GM12865 (cell line): ENCODE results near the gene KIFAP3.

Experiments used
- DNase-seq: peaks from one replicate; pipeline ENCODE4 v3.0.0; 2010; ENCODE audit warnings: low read depth
- H3K4me3 ChIP-seq: 2 replicates; pipeline ENCODE4 v1.5.1; 2011; ENCODE audit warnings: mild to moderate bottlenecking, low read depth, low read length, control low read depth
- TF ChIP-seq, protein P1 (sequence below): IDR thresholded peaks from 2 replicates; pipeline ENCODE4 v1.5.1; 2011; ENCODE audit warnings: low read length, control low read depth, low read depth, inconsistent platforms; ENCODE audit not compliant: insufficient read depth; ENCODE audit errors: missing control alignments

KIFAP3 gene

GRCh38 chr1:170001266-170001665 lies 73.2 kb downstream of the KIFAP3 start:
- no peak for DNase-seq
- TF ChIP-seq, protein P1, sequence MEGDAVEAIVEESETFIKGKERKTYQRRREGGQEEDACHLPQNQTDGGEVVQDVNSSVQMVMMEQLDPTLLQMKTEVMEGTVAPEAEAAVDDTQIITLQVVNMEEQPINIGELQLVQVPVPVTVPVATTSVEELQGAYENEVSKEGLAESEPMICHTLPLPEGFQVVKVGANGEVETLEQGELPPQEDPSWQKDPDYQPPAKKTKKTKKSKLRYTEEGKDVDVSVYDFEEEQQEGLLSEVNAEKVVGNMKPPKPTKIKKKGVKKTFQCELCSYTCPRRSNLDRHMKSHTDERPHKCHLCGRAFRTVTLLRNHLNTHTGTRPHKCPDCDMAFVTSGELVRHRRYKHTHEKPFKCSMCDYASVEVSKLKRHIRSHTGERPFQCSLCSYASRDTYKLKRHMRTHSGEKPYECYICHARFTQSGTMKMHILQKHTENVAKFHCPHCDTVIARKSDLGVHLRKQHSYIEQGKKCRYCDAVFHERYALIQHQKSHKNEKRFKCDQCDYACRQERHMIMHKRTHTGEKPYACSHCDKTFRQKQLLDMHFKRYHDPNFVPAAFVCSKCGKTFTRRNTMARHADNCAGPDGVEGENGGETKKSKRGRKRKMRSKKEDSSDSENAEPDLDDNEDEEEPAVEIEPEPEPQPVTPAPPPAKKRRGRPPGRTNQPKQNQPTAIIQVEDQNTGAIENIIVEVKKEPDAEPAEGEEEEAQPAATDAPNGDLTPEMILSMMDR, result no peak
- no peak overlapping the region for H3K4me3 ChIP-seq

DNA sequence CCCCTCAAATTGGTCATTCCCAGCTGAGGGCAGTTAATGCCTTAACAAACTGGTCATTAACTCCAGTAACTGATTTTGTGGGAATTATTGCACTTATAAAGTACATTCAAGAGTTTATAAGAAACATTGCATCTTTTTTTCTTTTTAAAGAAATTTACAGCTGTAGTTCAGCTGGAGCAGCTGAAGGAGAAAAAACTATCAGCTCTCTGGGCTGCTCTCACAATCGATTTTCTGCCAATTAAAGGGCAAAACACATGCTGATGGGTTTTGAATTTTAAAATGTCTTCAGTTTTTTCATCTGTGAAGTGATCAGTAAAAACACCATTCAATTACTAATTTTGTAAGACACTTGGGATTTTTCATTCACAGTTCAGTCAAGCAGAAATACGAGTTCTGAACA lies 74.7 kb downstream of the KIFAP3 start:
- TF ChIP-seq, protein P1, result no peak
- no peak overlapping the region for H3K4me3 ChIP-seq
- DNase-seq, result no peak

GRCh38 chr1:169999331-169999741 lies 75.2 kb downstream of the KIFAP3 start:
- no peak for DNase-seq
- no peak overlapping the region for H3K4me3 ChIP-seq
- TF ChIP-seq, protein P1, result no peak

DNA sequence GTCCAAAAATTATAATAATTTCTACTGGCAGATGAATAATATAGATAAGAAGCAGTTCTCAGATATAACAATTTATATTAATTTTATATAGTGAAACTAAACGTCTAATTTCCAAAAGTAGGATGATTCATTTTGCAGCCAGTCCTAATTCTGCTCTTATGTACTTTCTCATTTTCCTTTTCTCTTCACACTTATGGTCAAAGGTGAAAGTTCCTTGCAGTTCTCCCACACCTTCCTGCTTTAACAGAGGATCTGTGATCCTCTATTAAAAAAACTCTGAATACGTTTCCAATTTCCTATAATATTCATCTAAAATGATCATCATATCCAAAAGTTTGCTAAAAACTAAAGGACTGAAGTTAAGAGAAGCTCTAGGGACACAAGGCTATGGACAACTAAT lies 78.5 kb downstream of the KIFAP3 start:
- DNase-seq, result no peak
- TF ChIP-seq, protein P1, result no peak
- H3K4me3 ChIP-seq, result no peak overlapping the region

DNA sequence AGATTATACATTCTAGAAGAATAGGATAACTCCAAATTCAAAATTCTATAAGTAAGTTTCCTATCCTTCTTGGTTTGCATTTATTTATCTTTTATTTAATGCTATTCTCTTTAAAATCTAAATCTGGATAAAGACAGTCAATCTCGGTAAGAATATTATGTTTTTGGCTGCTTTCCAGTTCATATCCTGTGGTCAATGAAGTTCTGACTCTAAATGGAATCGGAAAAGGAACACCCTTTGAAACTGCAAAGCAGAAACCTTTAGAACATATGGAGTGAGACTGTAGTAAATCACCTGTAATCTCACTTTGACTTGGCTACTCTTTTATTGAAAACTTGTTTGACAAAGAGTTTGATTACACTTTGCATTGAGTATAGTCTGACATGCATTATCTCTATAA lies 85.2 kb downstream of the KIFAP3 start:
- no peak for DNase-seq
- no peak overlapping the region for H3K4me3 ChIP-seq
- TF ChIP-seq, protein P1, result no peak

- H3K4me3 ChIP-seq, result no peak overlapping the region
- TF ChIP-seq, protein P1, result no peak
- DNase-seq, result no peak
Observed at GRCh38 chr1:169985757-169986156, 88.7 kb downstream of the KIFAP3 start.

- no peak for DNase-seq
- no peak overlapping the region for H3K4me3 ChIP-seq
- TF ChIP-seq, protein P1, result no peak
Observed at GRCh38 chr1:169974067-169974466, 100.4 kb downstream of the KIFAP3 start.
